HG03135 (cell line): ENCODE results near the gene COL9A3.

Experiments
- ATAC-seq: cut with Tn5 transposase; IDR thresholded peaks from one replicate; pipeline ENCODE4 v1.9.1; 2021; ENCODE audit warnings: mild to moderate bottlenecking, moderate library complexity; ENCODE audit not compliant: unreplicated experiment

The COL9A3 gene

GRCh38 chr20:62876902-62877816 is 60.3 kb downstream of the COL9A3 start:
- no peak for ATAC-seq

GRCh38 chr20:62878244-62879038 is 61.6 kb downstream of the COL9A3 start:
- ATAC-seq = no peak

GRCh38 chr20:62879275-62880146 is 62.7 kb downstream of the COL9A3 start:
- no peak for ATAC-seq

- no peak for ATAC-seq
These were observed 63.5 kb downstream of the COL9A3 start for GRCh38 chr20:62880147-62880934.

GRCh38 chr20:62880935-62881661 is 64.2 kb downstream of the COL9A3 start:
- no peak for ATAC-seq

- ATAC-seq = no peak
These were observed 65.0 kb downstream of the COL9A3 start for GRCh38 chr20:62881662-62882395.

GRCh38 chr20:62882426-62882825 is 65.6 kb downstream of the COL9A3 start:
- no peak for ATAC-seq

GRCh38 chr20:62884556-62884955 is 67.7 kb downstream of the COL9A3 start:
- ATAC-seq = no peak

GRCh38 chr20:62885046-62885895 is 68.4 kb downstream of the COL9A3 start:
- ATAC-seq = no peak

- ATAC-seq = no peak
These were observed 69.3 kb downstream of the COL9A3 start for GRCh38 chr20:62885896-62886708.

GRCh38 chr20:62886709-62887058 is 69.8 kb downstream of the COL9A3 start:
- no peak for ATAC-seq

- ATAC-seq = no peak
These were observed 70.5 kb downstream of the COL9A3 start for GRCh38 chr20:62887152-62887859.

GRCh38 chr20:62887860-62888239 is 71.0 kb downstream of the COL9A3 start:
- ATAC-seq = no peak

- ATAC-seq = no peak
These were observed 71.6 kb downstream of the COL9A3 start for GRCh38 chr20:62888406-62888805.

GRCh38 chr20:62888910-62889309 is 72.1 kb downstream of the COL9A3 start:
- ATAC-seq = no peak

GRCh38 chr20:62889411-62889810 is 72.6 kb downstream of the COL9A3 start:
- no peak for ATAC-seq

- no peak for ATAC-seq
These were observed 73.0 kb downstream of the COL9A3 start for GRCh38 chr20:62889871-62890270.
